ENCODE measurements around the gene LUC7L3.

The LUC7L3 gene

GRCh38 chr17:50685691-50686493 lies 33.5 kb upstream of the LUC7L3 start:
- peak; percentile 22 for DNase-seq (ENCODE audit: low spot score)

DNA sequence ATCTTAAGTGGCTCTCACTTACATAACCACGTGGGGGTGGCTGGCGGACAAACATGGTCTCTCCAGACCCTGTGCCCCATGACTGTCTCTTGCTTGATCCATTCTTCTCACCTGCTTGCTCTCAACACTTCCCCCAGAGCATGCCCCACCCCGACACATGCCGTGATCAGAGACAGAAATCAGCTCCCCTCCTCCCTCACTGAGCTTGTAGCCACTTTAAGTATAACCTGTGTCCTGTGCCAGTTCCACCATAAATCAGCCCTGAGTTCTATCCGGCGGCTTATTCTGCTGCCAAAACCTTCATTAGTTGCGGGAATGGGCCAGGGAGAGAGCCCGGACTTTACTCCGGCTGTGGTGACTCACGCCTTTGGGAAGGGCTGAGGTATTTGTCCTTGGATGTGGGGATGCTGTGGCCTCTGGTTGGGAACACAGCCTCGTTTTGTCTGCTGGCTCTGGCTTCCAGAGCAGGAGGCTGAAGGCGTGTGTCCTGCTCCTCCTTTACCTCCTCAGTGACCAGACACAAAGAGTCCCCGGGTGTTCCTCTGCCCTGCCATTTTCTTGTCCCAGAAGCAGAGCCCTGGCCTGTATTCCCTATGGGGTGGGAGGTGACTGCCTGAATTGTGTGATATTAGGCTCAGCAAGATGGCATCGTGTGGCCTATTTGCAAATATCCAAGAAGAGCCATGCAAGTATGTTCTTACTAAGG lies 32.8 kb upstream of the LUC7L3 start:
- DNase-seq (ENCODE audit: low spot score), result peak; percentile 92

DNA sequence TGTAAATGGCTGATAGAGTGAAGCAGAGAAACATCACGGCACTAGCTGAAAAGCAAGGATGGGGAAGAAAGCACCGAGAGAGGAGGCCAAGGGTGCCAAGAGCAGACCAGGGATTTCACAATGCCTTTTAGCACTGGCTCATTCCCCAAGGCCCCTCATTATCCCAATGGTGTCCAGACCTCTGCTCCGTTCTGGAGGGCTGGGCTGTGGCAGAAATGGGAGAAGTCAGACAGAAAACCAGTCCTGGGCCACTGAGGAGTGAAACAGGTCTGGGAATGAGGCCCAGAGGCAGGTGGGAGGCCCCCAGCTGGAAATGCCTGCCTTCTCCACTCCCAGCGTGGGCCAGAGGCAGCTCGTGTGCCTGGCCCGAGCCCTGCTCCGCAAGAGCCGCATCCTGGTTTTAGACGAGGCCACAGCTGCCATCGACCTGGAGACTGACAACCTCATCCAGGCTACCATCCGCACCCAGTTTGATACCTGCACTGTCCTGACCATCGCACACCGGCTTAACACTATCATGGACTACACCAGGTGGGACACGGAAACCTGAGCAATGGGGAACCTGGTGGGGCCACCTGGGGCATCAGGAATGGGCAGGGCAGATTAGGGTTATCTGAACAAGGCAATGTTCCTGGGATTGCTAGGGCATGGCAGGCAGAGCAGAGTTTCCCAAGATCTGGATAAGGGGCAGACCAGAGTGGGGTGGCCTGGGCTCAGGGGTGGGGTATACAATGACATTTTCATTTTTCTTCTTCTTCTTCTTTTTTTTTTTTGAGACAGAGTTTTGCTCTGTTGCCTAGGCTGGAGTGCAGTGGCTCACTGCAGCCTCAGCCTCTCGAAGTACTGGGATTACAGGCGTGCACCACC lies 32.0 kb upstream of the LUC7L3 start:
- DNase-seq (ENCODE audit: low spot score), result no peak

GRCh38 chr17:50688245-50688644 lies 31.2 kb upstream of the LUC7L3 start:
- no peak for DNase-seq (ENCODE audit: low spot score)

DNA sequence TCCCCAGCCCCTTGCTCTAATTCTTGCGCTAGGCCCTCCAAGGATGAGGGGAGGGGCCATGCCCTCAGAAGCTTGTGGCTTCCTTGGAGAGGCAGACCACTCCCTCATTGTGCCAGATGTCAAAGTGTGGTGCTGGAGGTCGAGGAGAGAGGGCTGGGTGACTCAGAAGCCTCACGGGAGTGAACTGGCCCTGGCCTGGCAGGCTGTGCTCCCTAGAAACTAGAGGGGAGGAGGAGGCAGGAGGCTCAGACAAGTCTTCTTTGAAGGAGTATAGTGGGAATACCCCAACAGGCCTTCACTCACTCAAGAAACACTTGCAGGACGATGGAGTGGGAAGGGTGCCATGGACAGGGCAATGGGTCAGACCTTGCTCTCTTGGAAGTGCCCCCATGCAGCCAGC lies 30.2 kb upstream of the LUC7L3 start:
- DNase-seq (ENCODE audit: low spot score), result peak; percentile 55

- DNase-seq (ENCODE audit: low spot score), result no peak
These were observed 29.2 kb upstream of the LUC7L3 start for GRCh38 chr17:50689956-50690886.

- peak; percentile 22 for DNase-seq (ENCODE audit: low spot score)
These were observed 28.4 kb upstream of the LUC7L3 start for GRCh38 chr17:50690887-50691549.

DNA sequence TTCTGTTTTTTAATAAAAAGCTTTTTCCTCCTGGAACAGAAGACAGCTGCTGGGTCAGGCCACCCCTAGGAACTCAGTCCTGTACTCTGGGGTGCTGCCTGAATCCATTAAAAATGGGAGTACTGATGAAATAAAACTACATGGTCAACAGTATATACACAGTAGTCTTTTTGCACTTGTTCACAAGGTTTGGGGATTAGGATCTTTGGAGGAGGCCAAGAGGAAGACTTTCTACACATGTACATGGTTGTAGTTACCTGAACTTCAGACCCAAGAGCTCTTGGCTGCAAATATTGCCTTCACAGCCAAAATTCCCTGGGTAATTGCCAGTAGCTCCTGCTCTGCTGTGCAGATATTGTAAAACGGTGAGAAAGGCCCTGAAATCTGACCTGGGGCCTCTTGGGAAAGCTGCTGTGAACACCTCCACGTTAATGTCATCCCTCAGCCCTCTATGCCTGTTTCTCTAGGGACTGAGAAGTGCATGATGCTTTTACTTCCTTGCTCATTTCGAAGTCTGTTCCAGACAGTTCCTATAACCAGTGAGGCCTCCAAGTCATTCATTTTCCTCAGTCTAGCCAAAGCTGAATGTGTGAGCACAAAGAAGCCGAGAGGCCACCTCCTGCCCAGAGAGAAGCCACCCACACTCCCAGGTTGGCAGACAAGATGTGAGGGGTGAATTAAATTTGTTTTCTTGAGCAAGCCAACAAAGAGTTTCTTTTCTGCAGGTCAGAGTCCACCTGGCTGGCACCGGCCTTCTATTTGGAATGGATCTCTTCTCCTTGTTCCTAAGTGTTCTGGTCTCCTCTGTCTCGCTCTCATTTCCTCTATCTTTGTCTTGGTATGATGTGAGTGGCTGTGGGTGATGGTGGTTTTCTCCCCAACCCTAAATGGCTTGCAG lies 27.6 kb upstream of the LUC7L3 start:
- peak; percentile 50 for DNase-seq (ENCODE audit: low spot score)

DNA sequence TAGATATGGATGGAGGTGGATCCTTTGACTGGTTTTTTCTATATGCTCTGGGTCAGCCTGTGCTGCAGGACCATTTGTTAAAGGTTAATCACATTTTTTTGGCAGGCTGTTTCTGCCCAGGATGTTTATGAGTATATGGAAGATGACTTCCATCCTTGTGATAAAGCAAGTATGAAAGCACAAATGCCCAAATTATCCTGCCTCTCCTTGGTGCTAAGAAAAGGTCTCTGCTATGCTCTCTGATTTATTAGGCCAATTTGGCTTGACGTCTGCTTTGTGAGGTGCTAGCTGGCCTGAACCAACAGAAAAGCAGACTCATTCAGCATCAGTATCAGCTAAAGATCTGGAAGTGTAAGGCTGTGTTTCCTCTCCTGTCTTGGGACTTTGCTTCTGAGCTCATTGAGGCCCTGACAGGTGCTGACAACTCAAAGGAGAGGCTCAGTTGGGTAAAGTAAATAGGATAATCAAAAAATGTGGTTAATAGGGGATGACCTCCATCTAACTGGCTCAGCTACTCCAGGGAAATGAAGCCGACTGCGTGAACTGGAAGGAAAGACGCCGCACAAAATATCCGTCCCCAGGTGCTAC lies 26.9 kb upstream of the LUC7L3 start:
- peak; percentile 19 for DNase-seq (ENCODE audit: low spot score)

GRCh38 chr17:50693036-50693682 lies 26.2 kb upstream of the LUC7L3 start:
- peak; percentile 78 for DNase-seq (ENCODE audit: low spot score)

GRCh38 chr17:50696365-50696879 lies 23.0 kb upstream of the LUC7L3 start:
- DNase-seq (ENCODE audit: low spot score), result no peak

DNA sequence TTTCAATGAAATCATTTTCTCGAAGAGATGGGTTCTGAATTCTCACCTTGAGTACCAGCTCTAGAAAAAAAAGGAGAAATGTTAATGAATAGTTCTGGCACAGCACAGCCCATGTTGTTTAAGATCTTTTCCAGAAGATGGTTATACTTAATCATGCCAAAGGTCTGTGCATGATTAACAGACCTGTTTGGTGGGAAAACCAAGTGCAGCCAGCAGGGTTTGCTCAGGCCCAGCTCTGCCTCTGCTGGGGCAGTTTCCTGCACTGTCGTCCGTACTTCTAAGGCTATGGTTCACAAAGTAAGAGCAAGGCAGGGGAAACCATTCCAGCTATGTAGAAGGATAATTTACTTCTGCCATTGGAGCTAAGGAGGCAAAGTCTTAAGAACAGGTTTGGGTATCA lies 22.3 kb upstream of the LUC7L3 start:
- DNase-seq (ENCODE audit: low spot score), result no peak

GRCh38 chr17:50697663-50698272 lies 21.6 kb upstream of the LUC7L3 start:
- DNase-seq (ENCODE audit: low spot score), result no peak

DNA sequence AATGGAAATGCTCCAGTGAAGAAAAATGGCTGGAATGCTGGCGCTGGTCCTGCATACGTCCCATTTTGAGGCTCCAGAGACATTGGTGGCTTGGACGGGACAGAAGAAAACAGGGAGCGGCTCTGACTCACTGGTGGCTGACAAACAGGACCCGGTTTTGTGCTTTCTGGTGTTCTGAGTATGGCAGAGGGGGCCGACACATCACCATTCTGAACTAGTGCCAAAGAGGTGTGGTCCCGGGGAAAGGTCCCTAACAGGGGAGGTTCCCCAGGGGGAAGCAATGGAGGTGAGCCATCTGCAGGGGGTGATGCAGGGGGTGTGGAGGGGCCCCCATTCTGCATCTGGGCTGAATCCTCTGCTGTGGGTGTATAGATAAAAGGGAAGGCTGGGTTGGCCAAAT lies 20.0 kb upstream of the LUC7L3 start:
- no peak for DNase-seq (ENCODE audit: low spot score)

GRCh38 chr17:50703162-50703561 lies 16.2 kb upstream of the LUC7L3 start:
- DNase-seq (ENCODE audit: low spot score), result no peak

DNA sequence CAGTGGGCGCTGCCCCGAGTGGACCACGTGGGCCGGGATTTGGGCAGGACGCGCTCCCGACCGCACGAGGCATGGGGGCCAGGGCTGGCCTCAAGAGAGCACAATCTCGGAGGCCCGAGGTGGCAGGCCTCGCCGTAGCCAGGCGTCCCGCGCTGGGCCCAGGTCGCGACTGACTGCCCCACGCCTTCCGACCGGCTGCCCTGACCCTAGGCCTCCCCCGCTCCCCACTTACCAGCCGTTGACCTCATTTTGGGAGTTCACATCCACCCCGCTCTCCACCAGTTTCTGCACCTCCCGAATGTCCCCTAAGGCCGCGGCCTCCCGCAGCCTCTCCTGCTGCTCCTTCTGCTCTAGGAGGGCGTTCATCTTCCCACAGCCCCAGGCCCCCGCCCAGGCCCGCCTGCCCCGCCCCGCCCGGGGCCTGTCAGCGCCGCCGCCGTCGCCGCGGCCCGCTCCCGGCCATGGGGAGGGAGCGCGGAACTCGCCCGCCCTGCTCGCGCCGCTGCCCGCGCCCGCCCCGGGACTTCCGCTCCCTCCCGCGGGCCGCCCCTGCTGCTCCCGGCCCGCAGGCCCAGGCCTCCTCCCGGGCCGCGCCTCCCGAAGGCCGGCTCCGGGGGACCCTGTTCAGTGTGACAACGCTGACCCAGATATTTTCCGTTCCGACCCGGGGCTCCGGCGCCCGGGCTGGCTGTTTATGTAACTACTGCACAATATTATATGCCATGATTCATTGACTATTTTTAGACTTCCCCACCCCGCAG lies 11.9 kb upstream of the LUC7L3 start, which contains the start of gene ANKRD40:
TSS of gene ANKRD40 (minus strand) at position 626 of the 761 bp plus-strand sequence. CDS start at position 366, 260 bp downstream.
- DNase-seq (ENCODE audit: low spot score), result peak; percentile 90
